Measurements from ENCODE around the gene ABR.
"Not testable (repeated sequence)": the region's sequence is repeated elsewhere in the genome, so short reads cannot be mapped to it uniquely, and the experiment has no call there.

Gene ABR

GRCh38 chr17:1170739-1171138 is 9.0 kb downstream of the ABR start:
- no peak for DNase-seq

- no peak for DNase-seq
Measured at GRCh38 chr17:1169929-1170312, 9.9 kb downstream of the ABR start.

GRCh38 chr17:1169221-1169928 is 10.4 kb downstream of the ABR start:
- no peak for DNase-seq

GRCh38 chr17:1168533-1169220 is 11.1 kb downstream of the ABR start:
- no peak for DNase-seq

GRCh38 chr17:1166276-1166675 is 13.5 kb downstream of the ABR start:
- DNase-seq = no peak

- DNase-seq = no peak
Measured at GRCh38 chr17:1165836-1166235, 13.9 kb downstream of the ABR start.

- no peak for DNase-seq
Measured at GRCh38 chr17:1164935-1165556, 14.7 kb downstream of the ABR start.

GRCh38 chr17:1162116-1162855 is 17.5 kb downstream of the ABR start:
- no peak for DNase-seq

GRCh38 chr17:1160591-1161390 is 19.0 kb downstream of the ABR start:
- no peak for DNase-seq

- no peak for DNase-seq
Measured at GRCh38 chr17:1159431-1160180, 20.2 kb downstream of the ABR start.

GRCh38 chr17:1158879-1159278 is 20.9 kb downstream of the ABR start:
- DNase-seq = no peak

- no peak for DNase-seq
Measured at GRCh38 chr17:1156864-1157263, 22.9 kb downstream of the ABR start.

- no peak for DNase-seq
Measured at GRCh38 chr17:1154704-1155103, 25.1 kb downstream of the ABR start.

- peak; percentile 2 for DNase-seq
Measured at GRCh38 chr17:1153795-1154546, 25.8 kb downstream of the ABR start.

GRCh38 chr17:1152582-1152981 is 27.2 kb downstream of the ABR start:
- DNase-seq = not testable (repeated sequence)

- DNase-seq = no peak
Measured at GRCh38 chr17:1150863-1151600, 28.7 kb downstream of the ABR start.

GRCh38 chr17:1149869-1150268 is 29.9 kb downstream of the ABR start:
- DNase-seq = no peak

- peak; percentile 8 for DNase-seq
Measured at GRCh38 chr17:1147664-1148063, 32.1 kb downstream of the ABR start.

GRCh38 chr17:1146561-1147265 is 33.1 kb downstream of the ABR start:
- no peak for DNase-seq

Measured in amniotic stem cell (primary cell).